ENCODE measurements around the gene STAMBP.

- no peak for TF ChIP-seq CTCF (IDR thresholded peaks at IDR 0.05)
- TF ChIP-seq POLR2A (IDR thresholded peaks at IDR 0.05), result no peak
Measured at GRCh38 chr2:73852020-73852419, 23.3 kb downstream of the STAMBP start.
